GM19043 (cell line): Measurements from ENCODE around the gene BICD2.
A peak's percentile ranks its signal among the peaks of the same experiment; 100 is the strongest.
"Not testable (repeated sequence)": the region's sequence is repeated elsewhere in the genome, so short reads cannot be mapped to it uniquely, and the experiment has no call there.

ENCODE experiments used
- ATAC-seq: cut with Tn5 transposase; IDR thresholded peaks from one replicate; pipeline ENCODE4 v1.9.1; 2021; ENCODE audit warnings: low read depth; ENCODE audit not compliant: unreplicated experiment

Gene BICD2

DNA sequence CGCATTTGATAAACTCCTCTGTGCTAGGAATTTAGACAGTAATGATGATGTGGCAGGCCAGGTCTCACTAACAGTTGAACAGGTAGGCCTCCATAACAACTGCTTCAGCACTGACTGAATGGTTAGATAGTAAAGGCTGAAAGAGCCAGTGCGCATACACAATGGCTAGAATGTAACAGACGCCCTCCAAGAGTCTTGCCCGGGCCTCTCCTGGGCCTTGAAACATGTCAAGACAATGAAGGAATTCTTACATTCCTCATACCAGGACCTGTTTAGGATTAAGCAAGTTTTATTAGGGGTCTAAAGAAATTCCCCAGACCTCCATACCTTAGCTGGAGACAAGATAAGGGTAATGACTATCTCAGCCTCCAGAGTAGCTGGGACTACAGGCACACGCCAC is 6.7 kb upstream of the BICD2 start:
- no peak for ATAC-seq

DNA sequence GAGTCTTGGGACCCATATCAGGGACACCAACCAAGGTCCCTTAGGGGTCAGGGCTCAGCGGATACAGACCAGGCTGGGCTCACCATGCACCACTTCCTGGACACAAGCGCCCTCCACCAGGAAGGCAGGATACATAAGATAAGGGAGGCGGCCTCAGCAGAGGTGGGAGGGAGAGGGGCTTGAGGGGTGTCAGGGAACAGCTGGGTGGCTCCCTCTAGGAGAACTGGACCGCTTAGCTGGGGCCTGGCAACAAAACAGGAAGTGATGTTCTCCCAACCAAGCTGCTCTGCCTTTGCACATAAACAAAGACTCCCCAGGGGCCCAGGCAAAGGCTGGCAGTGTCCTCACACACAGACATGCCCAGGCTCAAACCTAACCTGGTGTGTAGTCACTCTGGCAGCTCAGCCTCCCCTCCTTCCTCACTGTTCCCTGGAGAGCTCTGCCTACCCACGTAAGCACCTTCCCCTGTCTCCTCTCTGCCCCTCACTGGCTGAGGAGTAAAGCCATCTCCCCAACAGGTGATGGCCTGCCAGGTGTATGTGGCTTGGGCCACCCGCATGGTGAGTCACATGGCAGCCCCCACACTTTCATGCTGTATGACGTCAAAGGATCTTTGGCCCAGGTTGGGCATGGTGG is 5.8 kb upstream of the BICD2 start:
- no peak for ATAC-seq

DNA sequence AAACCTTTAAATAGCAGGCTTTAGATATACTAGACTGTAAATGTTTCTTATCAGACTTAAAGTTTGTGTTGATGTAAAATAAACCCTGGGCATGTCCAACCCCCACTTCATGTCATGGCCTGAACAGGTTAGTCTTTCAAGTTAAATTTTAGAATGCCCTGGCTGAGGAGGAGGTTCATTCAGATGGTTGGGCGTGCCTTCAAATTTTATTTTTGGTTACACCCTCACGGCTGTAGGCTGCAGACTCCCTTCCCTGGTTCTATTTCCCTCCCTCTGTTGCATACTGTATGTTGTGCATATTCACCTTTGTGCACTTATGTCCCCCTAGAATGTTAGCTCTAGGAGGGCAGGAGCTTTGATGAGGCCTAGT is 5.3 kb upstream of the BICD2 start:
- no peak for ATAC-seq

DNA sequence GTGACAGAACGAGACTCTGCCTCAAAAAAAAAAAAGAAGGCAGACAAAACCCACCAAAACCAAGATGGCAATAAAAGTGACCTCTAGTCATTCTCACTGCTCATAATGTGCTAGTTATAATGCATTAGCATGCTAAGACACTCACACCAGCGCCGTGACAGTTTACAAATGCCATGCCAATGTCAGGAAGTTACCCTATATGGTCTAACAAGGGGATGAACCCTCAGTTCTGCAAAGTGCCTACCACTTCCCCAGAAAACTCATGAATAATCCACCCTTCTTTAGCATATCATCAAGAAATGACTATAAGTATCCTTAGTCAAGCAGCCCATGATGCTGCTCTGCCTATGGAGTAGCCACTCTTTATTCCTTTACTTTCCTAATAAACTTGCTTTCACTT is 4.7 kb upstream of the BICD2 start:
- ATAC-seq: no peak

DNA sequence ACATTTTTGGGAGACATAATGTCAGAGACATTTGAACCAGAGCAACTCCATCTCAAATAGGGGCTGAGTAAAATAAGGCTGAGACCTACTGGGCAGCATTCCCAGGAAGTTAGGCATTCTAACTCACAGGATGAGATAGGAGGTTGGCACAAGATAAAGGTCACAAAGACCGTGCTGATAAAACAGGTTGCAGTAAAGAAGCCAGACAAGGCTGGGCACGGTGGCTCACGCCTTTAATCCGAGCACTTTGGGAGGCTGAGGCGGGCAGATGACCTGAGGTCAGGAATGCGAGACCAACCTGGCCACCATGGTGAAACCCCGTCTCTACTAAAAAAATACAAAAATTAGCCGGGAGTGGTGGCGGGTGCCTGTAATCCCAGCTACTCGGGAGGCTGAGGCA is 4.2 kb upstream of the BICD2 start:
- not testable (repeated sequence) for ATAC-seq

DNA sequence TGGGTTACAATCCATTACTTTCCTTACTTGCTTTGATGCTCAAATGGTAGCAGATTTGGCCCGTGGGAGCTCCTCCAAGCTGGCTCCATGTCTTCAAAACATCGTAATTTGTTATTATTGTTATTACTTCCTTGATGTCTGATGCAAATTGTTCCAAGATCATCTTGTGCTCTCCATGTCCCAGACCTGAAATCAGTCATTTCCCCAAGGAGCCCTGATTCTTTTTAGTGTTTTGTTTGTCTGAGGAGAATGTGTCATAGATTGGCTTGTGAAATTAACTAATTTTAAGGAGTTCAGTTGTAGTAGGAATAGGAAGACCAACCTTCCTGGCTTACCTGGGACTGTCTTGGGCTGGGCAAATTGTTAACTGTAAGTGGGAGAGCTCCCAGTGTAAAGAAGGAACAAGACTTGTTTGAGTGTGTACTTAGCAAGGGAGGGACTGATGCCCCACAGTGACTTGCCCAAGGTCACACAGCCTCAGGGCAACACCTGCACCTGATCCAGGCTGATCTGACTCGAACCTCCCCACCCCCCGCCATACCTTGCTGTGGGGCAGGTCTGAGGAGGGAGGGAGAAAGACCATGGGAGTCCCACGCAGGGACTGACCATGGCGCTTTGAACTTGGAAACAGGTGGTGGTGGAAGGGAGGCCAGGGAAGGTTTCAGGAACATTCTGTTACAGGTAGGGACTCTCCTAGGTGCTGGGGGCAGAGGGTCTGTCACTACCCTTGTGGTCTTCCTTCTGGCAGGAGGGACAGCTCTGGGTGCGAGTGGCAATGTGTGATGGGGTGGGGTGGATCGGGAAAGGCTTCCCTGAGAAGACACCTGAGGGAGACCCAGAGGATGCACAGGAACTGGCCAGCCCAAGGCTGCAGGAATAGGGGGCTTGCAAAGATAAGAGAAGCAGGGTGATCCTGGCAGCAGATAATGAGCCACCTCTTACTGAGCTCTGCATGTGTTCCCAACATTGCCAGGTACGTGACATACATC is 2.7 kb upstream of the BICD2 start:
- no peak for ATAC-seq

DNA sequence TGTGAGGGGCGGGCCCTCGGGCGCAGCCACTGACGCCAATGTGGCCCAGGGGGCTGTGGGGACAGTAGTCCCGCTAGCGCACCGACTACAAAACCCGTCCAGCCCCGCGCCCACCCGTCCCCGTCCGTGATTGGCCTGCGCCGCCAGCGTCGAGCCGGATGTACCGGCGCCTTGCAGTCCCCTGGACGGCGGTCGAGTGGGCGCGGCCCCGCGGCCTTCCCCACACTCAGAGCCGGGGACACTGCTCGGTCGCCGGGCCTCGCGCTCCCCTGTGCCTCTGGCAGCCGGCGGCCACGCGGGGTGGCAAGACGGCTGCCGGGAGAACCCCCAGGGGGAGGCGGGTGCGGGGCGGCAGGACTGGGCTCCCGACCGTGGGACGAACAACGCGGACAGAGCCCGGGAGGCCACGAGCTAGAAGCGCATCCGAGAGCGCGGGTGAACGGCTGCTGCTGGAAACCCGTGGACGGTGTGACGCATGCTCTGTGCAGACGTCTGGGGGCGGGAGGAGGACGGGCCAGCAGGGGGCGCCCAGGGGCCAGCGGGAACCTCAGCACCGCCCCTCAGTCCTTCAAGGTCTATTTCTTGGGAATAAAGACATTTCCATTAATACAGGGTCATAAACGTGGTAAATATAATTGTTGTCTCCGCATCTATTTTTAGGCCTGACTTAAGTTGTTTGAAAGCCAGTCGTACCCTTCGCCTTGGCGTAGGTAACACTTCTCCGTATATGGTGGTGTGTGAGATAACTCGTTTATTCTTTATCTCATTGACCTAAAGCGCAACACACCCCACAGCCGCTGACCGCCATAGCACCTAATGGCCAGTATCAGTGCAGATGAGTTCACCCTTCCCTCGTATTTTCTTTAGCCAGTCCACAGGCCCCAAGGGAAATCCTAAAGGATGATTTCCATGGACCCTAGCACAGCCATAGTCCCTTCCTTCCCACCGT is 629 bp upstream of the BICD2 start:
- ATAC-seq: peak; percentile 92

DNA sequence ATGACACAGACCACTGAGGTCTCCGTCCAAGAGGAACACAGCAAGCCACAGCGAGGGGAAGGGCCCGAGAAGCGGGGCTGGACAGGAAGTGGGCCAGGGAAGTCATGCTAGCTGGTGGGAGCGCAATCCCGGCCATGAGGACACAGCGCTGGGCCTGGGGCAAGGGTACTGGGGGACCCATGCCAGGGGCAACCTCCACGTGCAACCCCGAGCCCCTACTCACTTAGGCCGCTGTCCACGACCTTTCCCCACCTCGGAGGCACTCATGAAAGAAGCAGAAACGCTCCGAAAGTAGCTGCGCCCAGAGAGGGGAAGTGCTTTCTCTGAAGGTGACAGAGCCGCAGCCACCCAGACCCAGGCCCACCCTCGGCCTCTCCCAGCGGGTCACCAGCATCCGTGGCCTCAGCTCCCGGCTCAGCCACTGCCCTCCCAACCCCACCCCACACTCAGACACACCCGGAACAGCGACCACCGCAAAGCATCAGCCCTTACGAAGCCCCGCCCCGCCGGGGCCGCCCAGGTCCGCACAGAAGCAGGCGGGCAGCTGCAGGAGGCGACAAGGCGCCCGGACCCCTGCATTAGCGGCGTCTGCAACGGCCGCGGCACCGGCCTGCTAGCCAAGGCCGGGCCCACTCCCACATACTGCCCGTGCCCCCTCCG is 782 bp downstream of the BICD2 start:
- no peak for ATAC-seq

DNA sequence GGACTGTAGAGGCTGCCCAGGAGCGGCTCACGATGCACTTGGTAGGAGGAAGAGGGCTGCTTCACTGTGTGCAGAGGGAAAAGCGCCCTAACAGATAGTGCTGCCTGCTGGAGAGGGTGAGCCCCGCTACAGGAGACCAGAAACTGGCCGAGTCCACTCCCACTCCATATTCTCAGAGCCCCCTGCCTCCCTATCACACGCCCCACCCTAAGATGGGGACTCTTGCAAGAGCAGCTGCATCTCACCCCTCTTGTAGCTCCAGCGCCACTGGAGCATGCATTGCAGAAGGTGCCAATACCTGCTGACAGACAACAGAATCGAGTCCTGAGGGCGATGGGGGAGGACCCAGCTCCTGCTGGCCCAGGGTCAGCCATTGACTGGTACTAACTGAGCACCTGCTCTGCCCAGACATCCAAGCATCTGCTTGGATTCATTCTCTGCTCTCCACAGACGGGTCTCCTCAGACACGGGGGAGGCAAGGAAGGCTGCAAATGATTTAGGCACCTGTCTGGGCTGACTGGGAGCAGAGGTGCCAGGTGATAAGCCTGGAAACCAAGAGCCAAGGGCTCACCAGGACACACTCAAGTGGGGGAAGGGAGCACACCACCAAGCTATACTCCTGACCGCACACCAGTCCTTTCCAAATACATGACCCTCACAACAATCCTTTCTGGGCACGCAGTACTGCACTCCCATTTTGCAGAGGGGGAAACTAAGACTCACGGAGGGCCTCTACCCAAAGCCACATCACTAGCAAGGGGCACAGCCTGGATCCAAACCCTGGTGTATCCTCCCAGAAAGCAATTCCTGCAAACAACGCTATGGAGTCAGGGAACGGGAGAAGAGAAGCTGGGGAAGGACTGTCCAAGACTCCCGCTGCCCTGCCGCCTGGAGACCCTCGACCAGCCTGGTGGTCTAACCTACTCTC is 1.6 kb downstream of the BICD2 start:
- ATAC-seq: no peak

DNA sequence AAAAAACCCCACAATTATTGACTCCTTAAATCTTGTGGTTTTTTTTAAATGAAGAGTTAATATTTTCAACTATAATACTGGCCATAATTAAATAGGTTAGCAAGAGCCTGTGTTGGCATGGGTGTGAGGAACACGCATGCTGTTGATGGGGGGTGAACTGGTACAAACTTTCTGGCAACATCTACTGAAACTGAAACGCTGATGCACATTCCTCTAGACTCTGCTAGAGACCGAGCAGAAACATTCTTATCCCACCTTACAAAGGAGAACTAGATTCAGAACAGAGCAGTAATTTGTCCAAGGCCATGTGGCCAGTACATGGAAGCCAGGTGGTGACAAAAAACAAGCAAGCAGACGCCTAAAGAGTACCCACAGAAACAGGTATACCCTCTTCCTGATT is 2.4 kb downstream of the BICD2 start:
- no peak for ATAC-seq

DNA sequence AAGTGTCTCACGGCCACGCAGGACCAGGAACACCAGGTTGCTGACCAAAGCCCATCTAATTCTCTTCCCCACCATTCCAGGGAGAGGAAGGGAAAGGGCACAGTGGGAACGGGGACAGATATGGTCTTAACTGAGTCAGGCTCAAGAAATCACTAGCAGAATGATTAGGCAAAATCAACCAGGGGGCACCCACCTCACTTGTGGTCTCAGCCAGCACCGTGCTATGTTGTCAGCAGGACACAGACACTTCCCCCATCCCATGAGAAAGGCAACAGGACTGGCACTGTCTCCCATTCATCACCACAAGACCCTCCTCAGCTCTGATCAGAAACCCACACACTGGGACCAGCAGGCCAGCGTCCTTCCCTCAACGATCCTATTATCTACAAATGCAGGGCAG is 2.9 kb downstream of the BICD2 start:
- no peak for ATAC-seq

DNA sequence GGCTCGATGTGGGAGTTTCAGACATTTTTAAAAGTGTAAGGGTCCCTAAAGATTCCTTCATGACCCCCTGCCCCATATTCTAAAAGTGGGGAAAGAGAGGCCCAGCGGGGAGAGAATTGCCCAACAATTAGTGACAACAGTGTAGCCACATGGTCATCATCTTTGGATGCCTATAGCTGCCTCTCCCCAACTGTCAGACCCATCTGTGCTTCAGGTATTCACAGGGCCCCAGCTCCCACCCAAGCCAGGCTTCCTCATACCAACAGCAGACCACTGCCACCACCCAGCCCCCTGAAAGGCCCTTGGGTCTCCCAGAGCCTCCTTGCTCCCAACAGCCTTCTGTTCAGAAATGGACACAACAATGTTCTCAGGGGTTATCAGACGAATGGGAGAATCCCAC is 4.1 kb downstream of the BICD2 start:
- no peak for ATAC-seq

DNA sequence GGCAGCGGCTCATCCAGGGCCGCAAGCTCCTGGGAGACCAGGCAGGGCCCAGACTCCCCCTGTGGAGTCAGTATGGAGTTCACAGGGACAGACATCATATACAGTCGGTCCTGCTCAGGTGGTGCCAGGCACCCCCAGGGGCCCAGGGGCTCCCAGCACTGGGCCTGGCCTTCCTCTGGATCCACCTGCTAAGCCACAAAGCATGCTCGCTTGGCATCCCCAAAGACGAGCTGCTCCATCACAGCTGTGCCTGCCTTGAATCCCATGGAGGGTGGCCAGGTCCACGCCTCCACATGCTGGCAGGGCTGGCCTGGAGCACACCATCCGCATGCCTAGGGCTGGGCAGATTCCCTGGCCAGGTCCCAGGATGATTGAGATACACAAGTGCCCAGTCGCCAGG is 4.6 kb downstream of the BICD2 start:
- no peak for ATAC-seq

DNA sequence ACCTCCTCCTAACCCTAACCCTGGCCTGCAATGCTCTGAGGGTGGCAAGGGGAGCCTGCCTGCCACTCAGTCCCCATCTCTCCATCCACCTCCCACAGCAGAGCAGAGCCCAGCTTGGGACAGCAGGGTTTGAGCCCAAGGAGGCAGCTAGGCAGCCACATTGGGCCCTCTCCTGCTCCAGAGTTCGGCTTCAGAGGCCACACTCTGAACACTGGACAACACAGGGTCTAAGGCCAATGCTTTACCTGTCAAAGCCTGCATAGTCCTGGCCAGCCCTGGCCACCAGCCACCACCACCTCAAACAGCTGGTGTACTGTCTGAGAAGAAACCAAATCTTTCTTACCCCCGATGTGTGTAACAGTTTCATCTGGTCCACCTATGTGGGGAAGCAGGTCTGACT is 5.2 kb downstream of the BICD2 start:
- ATAC-seq: no peak

DNA sequence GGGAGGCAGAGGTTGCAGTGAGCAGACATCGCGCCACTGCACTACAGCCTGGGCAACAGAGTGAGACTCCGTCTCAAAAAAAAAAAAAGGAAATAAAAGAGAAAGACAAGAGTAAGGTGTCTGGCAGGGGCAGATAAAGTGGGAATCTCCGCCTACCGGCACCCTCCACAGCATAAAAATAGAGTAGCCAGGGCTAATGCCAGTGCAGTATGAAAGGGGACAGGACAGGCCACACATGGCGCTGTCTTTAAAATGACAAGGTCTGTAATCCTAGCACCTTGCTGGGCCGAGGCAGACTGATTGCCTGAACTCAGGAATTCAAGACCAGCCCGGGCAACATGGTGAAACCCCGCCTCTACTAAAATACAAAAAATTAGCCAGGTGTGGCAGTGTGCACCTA is 7.8 kb downstream of the BICD2 start:
- ATAC-seq: no peak

DNA sequence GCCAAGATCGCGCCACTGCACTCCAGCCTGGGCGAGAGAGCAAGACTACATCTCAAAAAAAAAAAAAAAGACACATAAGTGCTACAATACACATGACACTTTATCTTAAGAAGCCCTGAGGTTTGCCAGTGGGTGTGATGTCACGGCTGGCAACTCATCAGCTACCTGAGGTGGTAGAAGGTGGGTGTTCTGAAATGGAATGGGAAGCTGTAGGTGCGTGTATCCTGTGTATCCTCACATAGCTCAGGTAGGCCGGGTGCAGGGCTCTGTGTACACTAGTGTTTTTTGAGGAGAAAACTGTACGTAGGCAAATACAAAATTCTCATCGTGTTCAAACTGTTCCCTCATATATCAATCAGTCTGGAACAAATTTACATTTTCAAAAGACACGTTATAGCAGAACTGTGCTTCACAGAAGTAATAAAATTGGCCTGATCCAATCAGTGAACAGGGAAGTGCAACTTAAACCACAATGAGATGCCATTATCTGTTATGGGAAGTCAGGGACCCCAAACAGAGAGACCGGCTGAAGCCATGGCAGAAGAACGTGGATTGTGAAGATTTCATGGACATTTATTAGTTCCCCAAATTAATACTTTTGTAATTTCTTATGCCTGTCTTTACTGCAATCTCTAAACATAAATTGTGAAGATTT is 10.4 kb downstream of the BICD2 start:
- no peak for ATAC-seq

DNA sequence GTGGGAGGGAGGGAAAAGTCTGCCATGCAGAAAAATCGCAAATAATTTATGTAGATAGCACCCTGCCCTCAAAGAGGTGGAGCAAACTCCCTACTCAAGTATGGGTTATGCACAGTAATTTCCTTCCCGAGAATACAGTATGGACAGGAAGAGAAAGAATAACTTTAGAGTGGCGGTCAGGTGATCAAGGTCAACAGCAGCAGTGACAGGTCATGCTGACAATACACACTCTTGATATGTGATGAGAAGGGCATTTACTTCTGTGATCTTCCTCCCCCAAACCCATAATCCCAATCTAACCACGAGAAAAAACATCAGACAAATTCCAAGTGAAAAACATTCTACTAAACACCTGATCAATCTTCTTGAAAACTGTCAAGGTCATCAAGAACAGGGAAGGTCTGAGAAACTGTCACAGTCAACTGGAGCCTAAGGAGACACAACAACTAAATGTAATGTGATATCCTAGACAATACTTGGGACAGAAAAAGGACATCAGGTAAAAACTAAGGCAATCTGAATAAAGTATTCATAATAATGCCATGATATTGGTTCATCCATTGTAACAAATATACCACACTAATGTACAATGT is 11.7 kb downstream of the BICD2 start:
- ATAC-seq: no peak

DNA sequence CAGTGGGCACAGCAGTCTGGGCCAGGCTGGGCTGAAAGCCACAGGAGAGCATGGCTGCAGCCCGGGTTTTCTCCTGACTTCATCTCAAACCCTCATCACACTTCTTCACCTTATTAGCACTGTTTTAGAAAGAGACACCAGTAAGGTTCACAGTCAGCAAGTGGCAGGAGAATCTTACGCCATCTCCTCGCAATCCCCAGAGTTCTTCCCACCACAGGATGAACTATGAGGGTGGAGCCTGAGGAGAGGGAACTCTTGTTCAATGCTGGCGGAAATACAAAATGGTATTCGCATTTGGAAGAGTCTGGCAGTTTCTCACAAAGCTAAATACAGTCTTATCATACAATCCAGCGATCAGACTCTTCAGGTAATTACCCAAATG is 14.7 kb downstream of the BICD2 start:
- ATAC-seq: no peak
